Left ventricle myocardium inferior (tissue), 1 donor: ENCODE data around the gene CNDP1. TPM values are rescaled to one million over a fixed set of nuclear protein-coding genes. Genes with fewer than 3 reads are reported as not detected.

ENCODE experiments used
- DNase-seq: peaks from one replicate; pipeline ENCODE4 v3.0.0-alpha.2; 2020
- H3K27ac ChIP-seq: fragments of 200-600 bp; replicated peaks from 2 replicates; pipeline ENCODE4 v1.8.0; 2021
- H3K27me3 ChIP-seq: fragments of 200-600 bp; 2 replicates; pipeline ENCODE4 v1.8.0; 2021; ENCODE audit warnings: low read depth
- H3K36me3 ChIP-seq: fragments of 200-600 bp; 2 replicates; pipeline ENCODE4 v1.8.0; 2021
- H3K4me1 ChIP-seq: fragments of 200-600 bp; 2 replicates; pipeline ENCODE4 v1.8.0; 2021
- H3K4me3 ChIP-seq: fragments of 200-600 bp; 2 replicates; pipeline ENCODE4 v1.8.0; 2021; ENCODE audit warnings: mild to moderate bottlenecking, moderate library complexity
- H3K9me3 ChIP-seq: fragments of 200-600 bp; replicated peaks from 2 replicates; pipeline ENCODE4 v1.8.0; 2021
- intact Hi-C: fragments of 100-400 bp; cut with micrococcal nuclease; formaldehyde crosslinking; loops from one replicate; pipeline ENCODE4 v1.11.0; 2022
- total RNA-seq: library from RNA; stranded (reverse); fragmentation: NEBNext Ultra II Directional; extraction: Animal tissue kit (Norgen Biotek cat#: 25700); gene quantifications from one replicate; pipeline ENCODE4 v1.2.1, GENCODE V29; 2021
- TF ChIP-seq, protein P1 (sequence below): fragments of 200-600 bp; IDR thresholded peaks from 2 replicates; pipeline ENCODE4 v1.8.0; 2021; ENCODE audit warnings: antibody characterized with exemption, mild to moderate bottlenecking, borderline replicate concordance
- donor health status: DM: no; HTN: yes; CAD: no; lungs with severe emphysema.

Gene CNDP1
- total RNA-seq, 1 donor from 2014 or later: not detected

DNA sequence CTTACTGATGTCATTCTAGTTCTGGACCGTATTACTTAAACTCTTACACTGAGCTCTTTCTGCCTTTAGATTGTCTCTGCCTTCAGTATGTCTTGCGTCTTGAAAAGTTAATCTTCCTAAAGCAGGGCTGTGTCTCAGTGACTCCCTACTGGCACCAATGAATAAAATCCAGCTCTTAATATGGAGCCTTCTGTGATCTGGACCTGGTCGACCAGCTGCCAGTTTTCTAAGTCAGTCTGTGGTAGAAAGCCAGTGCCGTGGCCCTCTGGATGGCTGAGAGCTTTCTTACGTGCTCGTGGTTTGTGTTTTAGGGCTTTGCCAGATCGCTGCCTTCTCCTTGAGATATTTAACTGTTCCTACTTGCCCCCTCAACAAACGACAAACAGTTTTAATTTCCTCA, 90.2 kb downstream of the CNDP1 start:
- intact Hi-C loops: no loop called here
- H3K27me3 ChIP-seq: no peaks in the 10 kb centered on the region
- no peak overlapping the region for H3K27ac ChIP-seq
- peaks cover 14% of the 10 kb centered on the region for H3K4me1 ChIP-seq
- DNase-seq: no peak
- H3K9me3 ChIP-seq: no peaks in the 10 kb centered on the region
- TF ChIP-seq, protein P1, sequence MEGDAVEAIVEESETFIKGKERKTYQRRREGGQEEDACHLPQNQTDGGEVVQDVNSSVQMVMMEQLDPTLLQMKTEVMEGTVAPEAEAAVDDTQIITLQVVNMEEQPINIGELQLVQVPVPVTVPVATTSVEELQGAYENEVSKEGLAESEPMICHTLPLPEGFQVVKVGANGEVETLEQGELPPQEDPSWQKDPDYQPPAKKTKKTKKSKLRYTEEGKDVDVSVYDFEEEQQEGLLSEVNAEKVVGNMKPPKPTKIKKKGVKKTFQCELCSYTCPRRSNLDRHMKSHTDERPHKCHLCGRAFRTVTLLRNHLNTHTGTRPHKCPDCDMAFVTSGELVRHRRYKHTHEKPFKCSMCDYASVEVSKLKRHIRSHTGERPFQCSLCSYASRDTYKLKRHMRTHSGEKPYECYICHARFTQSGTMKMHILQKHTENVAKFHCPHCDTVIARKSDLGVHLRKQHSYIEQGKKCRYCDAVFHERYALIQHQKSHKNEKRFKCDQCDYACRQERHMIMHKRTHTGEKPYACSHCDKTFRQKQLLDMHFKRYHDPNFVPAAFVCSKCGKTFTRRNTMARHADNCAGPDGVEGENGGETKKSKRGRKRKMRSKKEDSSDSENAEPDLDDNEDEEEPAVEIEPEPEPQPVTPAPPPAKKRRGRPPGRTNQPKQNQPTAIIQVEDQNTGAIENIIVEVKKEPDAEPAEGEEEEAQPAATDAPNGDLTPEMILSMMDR: no peak
- no peak overlapping the region for H3K4me3 ChIP-seq
- H3K36me3 ChIP-seq: no peaks in the 10 kb centered on the region

DNA sequence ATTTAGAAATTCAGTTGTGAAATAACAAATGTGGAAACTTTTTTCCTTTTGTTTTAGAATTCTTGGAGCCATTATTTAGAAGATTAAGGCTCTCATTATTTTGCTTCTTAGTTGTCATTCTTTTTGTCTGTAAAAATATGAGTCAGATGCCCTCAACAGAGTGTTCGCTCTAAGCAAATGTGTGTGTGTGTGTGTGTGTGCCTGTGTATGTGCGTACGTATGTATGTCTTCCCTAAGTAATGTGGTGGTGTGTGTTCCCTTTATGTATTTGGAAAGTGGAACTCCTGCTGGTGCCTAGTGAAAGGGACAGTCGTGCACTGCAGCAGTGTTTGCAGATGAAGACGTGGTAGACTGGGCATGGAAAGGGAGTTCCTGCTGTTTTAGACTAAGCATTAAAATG, 90.9 kb downstream of the CNDP1 start:
- no peak overlapping the region for H3K4me3 ChIP-seq
- intact Hi-C loops: no loop called here
- H3K36me3 ChIP-seq: no peaks in the 10 kb centered on the region
- no peak for DNase-seq
- H3K27ac ChIP-seq: no peak overlapping the region
- H3K9me3 ChIP-seq: no peaks in the 10 kb centered on the region
- H3K27me3 ChIP-seq: no peaks in the 10 kb centered on the region
- peaks cover 11% of the 10 kb centered on the region for H3K4me1 ChIP-seq
- TF ChIP-seq, protein P1: no peak

DNA sequence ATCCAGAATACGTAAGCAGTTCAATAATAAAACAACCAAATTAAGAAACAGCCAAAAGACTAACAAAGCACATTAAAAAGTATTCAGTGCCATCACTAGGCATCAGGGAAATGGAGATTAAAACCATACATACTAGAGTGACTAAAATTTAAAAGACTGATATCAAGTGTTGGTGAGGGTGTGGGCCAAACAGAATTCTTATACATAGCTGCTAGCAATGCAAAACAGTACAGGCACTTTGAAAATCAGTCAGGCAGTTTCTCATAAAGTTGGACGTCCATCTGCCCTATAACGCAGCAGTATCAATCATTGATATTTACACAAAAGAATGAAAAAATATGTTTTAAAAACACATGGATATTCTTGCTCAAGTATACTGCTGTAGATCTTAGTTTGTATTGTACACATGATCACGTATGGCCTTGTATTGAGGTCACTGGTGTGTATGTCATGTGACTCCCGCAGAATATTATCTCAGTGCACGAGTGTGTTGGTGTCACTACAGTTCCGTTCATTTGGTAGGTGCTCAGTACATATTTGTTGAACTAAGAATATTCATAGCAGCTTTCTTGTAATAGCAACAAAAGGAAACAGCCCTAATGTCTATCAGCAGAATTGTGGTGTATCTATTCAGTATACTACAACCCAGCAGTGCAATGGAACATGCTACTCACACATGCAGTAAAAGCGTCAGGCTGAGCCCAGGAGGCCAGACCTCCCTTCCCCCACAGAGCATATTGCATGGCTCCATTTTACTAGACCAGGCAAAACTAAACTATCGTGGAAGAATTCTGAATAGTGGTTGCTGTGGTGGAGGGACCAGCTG, 92.0 kb downstream of the CNDP1 start:
- no peak for DNase-seq
- intact Hi-C loops: no loop called here
- TF ChIP-seq, protein P1: no peak
- Histone ChIP-seq H3K9me3 (no peaks in the 10 kb centered on the region), H3K4me1 (peaks cover 5% of the 10 kb centered on the region), H3K27ac (no peak overlapping the region), H3K27me3 (no peaks in the 10 kb centered on the region), H3K4me3 (no peak overlapping the region), H3K36me3 (peaks cover 4% of the 10 kb centered on the region)

DNA sequence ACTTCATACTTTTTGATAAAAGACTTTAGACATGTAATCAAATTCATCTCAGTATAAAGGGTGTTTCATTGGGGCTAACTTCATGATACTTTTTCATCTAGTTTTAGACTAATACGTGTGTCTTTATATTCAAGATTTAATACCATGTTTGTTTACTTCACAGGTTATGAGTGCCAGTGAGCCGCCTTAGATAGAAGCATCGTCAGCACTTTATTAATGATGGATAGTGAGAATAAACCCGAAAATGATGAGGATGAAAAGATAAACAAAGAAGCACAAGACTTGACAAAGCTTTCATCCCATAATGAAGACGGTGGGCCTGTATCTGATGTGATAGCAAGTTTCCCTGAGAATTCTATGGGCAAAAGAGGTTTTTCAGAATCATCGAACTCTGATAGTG, 96.5 kb downstream of the CNDP1 start:
- no peak for DNase-seq
- H3K27ac ChIP-seq: no peak overlapping the region
- H3K36me3 ChIP-seq: peaks cover 48% of the 10 kb centered on the region
- intact Hi-C loops: no loop called here
- no peaks in the 10 kb centered on the region for H3K9me3 ChIP-seq
- H3K27me3 ChIP-seq: no peaks in the 10 kb centered on the region
- peaks cover 5% of the 10 kb centered on the region for H3K4me1 ChIP-seq
- TF ChIP-seq, protein P1: no peak
- no peak overlapping the region for H3K4me3 ChIP-seq

DNA sequence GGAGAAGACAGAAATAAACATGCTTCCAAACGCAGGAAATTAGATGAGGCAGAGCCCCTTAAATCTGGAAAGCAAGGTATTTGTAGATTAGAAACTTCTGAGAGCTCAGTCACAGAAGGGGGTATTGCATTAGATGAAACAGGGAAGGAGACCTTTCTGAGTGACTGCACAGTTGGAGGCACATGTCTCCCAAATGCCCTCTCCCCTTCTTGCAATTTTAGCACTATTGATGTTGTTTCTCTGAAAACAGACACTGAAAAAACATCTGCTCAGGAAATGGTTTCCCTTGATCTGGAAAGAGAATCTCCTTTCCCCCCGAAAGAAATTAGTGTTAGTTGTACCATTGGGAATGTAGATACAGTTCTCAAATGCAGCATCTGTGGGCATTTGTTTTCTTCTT, 96.9 kb downstream of the CNDP1 start:
- intact Hi-C loops: no loop called here
- peaks cover 5% of the 10 kb centered on the region for H3K4me1 ChIP-seq

More for the DNA sequence above, 96.9 kb downstream of the CNDP1 start:
- H3K4me3 ChIP-seq: no peak overlapping the region
- DNase-seq: no peak
- peaks cover 48% of the 10 kb centered on the region for H3K36me3 ChIP-seq
- H3K9me3 ChIP-seq: no peaks in the 10 kb centered on the region
- no peak overlapping the region for H3K27ac ChIP-seq
- no peaks in the 10 kb centered on the region for H3K27me3 ChIP-seq
- TF ChIP-seq, protein P1: no peak
